Stimulated activated CD8-positive, alpha-beta memory T cell treated with anti-CD3 and anti-CD28 coated beads, Interleukin-15, amount 100 ng/mL, for 1 hour (primary cell): Measurements from ENCODE around the gene AHI1.

Experiments
- DNase-seq: peaks from one replicate; pipeline ENCODE4 v3.0.0-alpha.2; 2020; ENCODE audit warnings: low read depth

The AHI1 gene

GRCh38 chr6:135497412-135498184 is at the start of gene AHI1:
TSS of gene AHI1 (minus strand) at chr6:135497740. CDS start at chr6:135492237, 5,503 bp downstream.
- peak; percentile 73 for DNase-seq

- no peak for DNase-seq
Measured at GRCh38 chr6:135546680-135547418, 49.3 kb upstream of the AHI1 start.

GRCh38 chr6:135546206-135546605 is 48.7 kb upstream of the AHI1 start:
- no peak for DNase-seq

- DNase-seq, result no peak
Measured at GRCh38 chr6:135540207-135540840, 42.8 kb upstream of the AHI1 start.

GRCh38 chr6:135537741-135538301 is 40.3 kb upstream of the AHI1 start:
- no peak for DNase-seq

GRCh38 chr6:135535989-135536414 is 38.5 kb upstream of the AHI1 start:
- no peak for DNase-seq

GRCh38 chr6:135534773-135535380 is 37.3 kb upstream of the AHI1 start:
- no peak for DNase-seq

- DNase-seq, result no peak
Measured at GRCh38 chr6:135532559-135532958, 35.0 kb upstream of the AHI1 start.

GRCh38 chr6:135531954-135532490 is 34.5 kb upstream of the AHI1 start:
- no peak for DNase-seq

- no peak for DNase-seq
Measured at GRCh38 chr6:135530113-135530512, 32.6 kb upstream of the AHI1 start.

GRCh38 chr6:135527960-135528249 is 30.4 kb upstream of the AHI1 start:
- no peak for DNase-seq

GRCh38 chr6:135527116-135527959 is 29.8 kb upstream of the AHI1 start:
- DNase-seq, result no peak

- DNase-seq, result no peak
Measured at GRCh38 chr6:135525594-135525993, 28.1 kb upstream of the AHI1 start.

GRCh38 chr6:135522965-135523692 is 25.6 kb upstream of the AHI1 start:
- no peak for DNase-seq

- no peak for DNase-seq
Measured at GRCh38 chr6:135521431-135521830, 23.9 kb upstream of the AHI1 start.

GRCh38 chr6:135520781-135521180 is 23.2 kb upstream of the AHI1 start:
- DNase-seq, result no peak

GRCh38 chr6:135519348-135519747 is 21.8 kb upstream of the AHI1 start:
- DNase-seq, result no peak

GRCh38 chr6:135517527-135517926 is 20.0 kb upstream of the AHI1 start:
- no peak for DNase-seq

GRCh38 chr6:135514706-135515105 is 17.2 kb upstream of the AHI1 start:
- no peak for DNase-seq

- no peak for DNase-seq
Measured at GRCh38 chr6:135506270-135506997, 8.9 kb upstream of the AHI1 start.
